Fibroblast of mammary gland (primary cell): ENCODE data around the gene PTEN.

Experiments used
- DNase-seq: peaks from one replicate; pipeline ENCODE4 v3.0.0-alpha.2; 2010; ENCODE audit warnings: low read depth
- H3K4me3 ChIP-seq: 2 replicates; pipeline ENCODE4 v1.5.1; 2011; ENCODE audit warnings: low read depth, mild to moderate bottlenecking, low read length, moderate library complexity; ENCODE audit not compliant: control insufficient read depth
- TF ChIP-seq, protein P1 (sequence below): conservative IDR thresholded peaks from 2 replicates; pipeline ENCODE4 v1.5.1; 2011; ENCODE audit warnings: low read depth, low read length, inconsistent platforms; ENCODE audit not compliant: control insufficient read depth, insufficient read depth

PTEN gene

DNA sequence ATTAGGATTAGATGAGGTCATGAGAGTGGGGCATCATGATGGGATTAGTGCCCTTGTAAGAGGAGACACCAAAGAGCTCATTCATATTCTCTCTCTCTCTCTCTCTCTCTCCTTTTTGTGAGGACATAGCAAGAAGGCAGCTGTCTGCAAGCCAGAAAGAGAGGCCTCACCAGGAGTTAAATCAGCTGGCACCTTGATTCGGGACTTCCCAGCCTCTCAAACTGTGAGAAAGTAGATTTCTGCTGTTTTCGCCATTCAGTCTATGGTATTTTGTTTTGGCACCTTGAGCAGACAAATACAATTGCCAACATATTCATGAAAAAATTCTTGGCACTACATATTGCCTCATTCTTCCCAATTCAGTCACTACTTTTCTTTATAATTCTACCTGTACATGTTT is 24.8 kb upstream of the PTEN start:
- TF ChIP-seq, protein P1, sequence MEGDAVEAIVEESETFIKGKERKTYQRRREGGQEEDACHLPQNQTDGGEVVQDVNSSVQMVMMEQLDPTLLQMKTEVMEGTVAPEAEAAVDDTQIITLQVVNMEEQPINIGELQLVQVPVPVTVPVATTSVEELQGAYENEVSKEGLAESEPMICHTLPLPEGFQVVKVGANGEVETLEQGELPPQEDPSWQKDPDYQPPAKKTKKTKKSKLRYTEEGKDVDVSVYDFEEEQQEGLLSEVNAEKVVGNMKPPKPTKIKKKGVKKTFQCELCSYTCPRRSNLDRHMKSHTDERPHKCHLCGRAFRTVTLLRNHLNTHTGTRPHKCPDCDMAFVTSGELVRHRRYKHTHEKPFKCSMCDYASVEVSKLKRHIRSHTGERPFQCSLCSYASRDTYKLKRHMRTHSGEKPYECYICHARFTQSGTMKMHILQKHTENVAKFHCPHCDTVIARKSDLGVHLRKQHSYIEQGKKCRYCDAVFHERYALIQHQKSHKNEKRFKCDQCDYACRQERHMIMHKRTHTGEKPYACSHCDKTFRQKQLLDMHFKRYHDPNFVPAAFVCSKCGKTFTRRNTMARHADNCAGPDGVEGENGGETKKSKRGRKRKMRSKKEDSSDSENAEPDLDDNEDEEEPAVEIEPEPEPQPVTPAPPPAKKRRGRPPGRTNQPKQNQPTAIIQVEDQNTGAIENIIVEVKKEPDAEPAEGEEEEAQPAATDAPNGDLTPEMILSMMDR, result no peak
- no peak for DNase-seq
- no peak overlapping the region for H3K4me3 ChIP-seq

DNA sequence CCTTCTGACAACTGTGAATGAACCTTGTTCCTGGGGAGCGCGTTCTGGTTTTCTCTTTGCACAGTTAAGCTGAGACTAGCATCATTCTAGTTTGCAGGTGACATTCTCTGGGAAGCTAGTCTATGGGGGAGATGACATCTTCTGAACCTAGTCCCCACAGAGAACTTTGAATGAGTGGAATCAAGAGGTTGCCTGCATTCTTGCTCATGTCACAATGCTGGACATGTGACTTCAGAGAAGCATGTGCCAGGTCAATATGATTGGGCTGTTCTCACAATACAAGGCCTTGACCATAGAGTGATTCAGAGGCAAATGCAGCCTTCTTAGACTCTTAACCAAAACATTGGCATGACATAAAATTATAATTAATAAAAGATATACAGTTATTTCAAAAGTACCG is 22.2 kb upstream of the PTEN start:
- DNase-seq, result no peak
- H3K4me3 ChIP-seq, result no peak overlapping the region
- TF ChIP-seq, protein P1, result no peak

GRCh38 chr10:87842220-87842641 is 21.2 kb upstream of the PTEN start:
- no peak overlapping the region for H3K4me3 ChIP-seq
- TF ChIP-seq, protein P1, result no peak
- DNase-seq, result no peak

- TF ChIP-seq, protein P1, result no peak
- no peak overlapping the region for H3K4me3 ChIP-seq
- DNase-seq, result peak; percentile 82
These were observed 20.5 kb upstream of the PTEN start for GRCh38 chr10:87842776-87843497.

DNA sequence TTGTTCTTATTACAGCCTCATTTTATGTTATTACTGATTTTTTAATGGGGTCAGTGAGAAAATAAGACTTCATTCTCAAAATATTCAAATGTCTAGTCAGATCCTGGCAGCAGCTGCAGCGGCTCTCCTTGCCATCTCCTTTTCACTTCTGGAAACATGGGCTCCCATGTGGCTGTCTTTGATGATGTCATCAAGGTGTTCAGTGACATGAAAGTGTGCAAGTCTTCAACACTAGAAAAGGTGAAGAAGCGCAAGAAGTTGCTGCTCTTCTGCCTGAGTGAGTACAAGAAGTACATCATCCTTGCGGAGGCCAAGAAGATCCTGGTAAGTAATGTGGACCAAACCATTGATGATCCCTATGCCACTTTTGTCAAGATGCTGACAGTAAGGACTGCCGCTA is 19.7 kb upstream of the PTEN start:
- TF ChIP-seq, protein P1, result no peak
- H3K4me3 ChIP-seq, result no peak overlapping the region
- DNase-seq, result no peak

DNA sequence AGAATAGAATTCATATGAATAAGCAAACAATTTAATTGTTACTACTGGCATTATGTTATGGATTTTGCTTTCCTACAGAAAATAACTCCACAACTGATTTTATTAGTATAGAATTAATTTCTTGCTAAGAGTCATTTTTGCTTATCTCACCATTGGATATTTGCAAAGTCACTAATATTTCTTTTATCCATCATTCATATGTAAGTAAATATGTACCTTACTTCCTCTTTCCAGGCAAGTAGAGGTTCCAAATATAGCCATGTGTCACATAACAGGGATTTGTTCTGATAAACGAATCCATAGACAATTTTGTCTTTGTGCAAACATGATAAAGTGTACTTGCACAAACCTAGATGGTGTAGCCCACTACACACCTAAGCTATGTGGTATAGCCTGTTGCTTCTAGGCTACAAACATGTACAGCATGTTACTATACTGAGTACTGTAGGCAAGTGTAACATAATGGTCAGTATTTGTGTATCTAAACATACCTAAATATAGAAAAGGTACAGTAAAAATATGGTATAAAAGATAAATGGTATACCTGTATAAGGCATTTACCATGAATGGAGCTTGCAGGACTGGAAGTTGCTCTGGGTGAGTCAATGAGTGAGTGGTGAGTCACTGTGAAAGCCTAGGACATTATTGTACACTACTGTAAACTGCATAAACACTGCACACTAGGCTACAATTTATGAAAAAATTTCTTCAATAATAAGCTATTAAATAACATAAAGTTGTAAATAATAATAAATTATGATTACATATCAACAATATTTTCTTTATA is 18.4 kb upstream of the PTEN start:
- TF ChIP-seq, protein P1, result no peak
- peak; percentile 78 for DNase-seq
- no peak overlapping the region for H3K4me3 ChIP-seq
